HEK293 (cell line): ENCODE measurements around the gene AMER3.

Experiments
- CTCF ChIA-PET: fragments of 350-600 bp; formaldehyde crosslinking; extraction: SDS; loops from one replicate; lab custom pipeline; 2021; ENCODE audit warnings: antibody characterized with exemption; lab: Yijun Ruan, JAX
- POLR2A ChIA-PET: fragments of 300-600 bp; formaldehyde crosslinking; extraction: SDS; loops from one replicate; lab custom pipeline; 2020; ENCODE audit warnings: antibody characterized with exemption, inconsistent platforms; lab: Yijun Ruan, JAX
- H3K27ac ChIP-seq: fragments of 200-500 bp; sonication (Bioruptor generic); 2 replicates; pipeline ENCODE4 v1.5.1; 2014; ENCODE audit warnings: low read depth, low read length, control low read depth, inconsistent platforms; ENCODE audit errors: extremely low read depth
- H3K36me3 ChIP-seq, 2 experiments: fragments of 200-500 bp in 1 of 2; sonication (Bioruptor generic) in 1 of 2; 1 replicate in 1 of 2; 2 replicates in 1 of 2; pipeline ENCODE4 v1.5.1; 2014 to 2017; ENCODE audit warnings: inconsistent platforms in 2 of 2, low read length in 2 of 2; ENCODE audit not compliant: control insufficient read depth in 2 of 2, insufficient read depth in 1 of 2
- H3K4me1 ChIP-seq: fragments of 200-500 bp; sonication (Bioruptor generic); 2 replicates; pipeline ENCODE4 v1.5.1; 2014; ENCODE audit warnings: mild to moderate bottlenecking, low read length, inconsistent platforms; ENCODE audit not compliant: control insufficient read depth, insufficient read depth
- H3K4me3 ChIP-seq: 2 replicates; pipeline ENCODE4 v1.5.1; 2011; ENCODE audit warnings: low read depth, mild to moderate bottlenecking, control low read depth, low read length, moderate library complexity
- H3K9me3 ChIP-seq: fragments of 200-500 bp; sonication (Bioruptor generic); 2 replicates; pipeline ENCODE4 v1.5.1; 2014; ENCODE audit warnings: low read depth, low read length, inconsistent platforms; ENCODE audit not compliant: control insufficient read depth, insufficient read depth
- ZEB2 ChIP-seq: fragments of 450-650 bp; formaldehyde crosslinking; IDR thresholded peaks from 2 replicates; pipeline ENCODE4 v1.5.1; 2016; ENCODE audit warnings: missing biosample characterization, missing genetic modification characterization
- ZNF10 ChIP-seq: fragments of 450-650 bp; formaldehyde crosslinking; IDR thresholded peaks from 2 replicates; pipeline ENCODE4 v1.5.1; 2017; ENCODE audit warnings: missing biosample characterization, missing genetic modification characterization
- ZNF174 ChIP-seq: fragments of 450-650 bp; formaldehyde crosslinking; IDR thresholded peaks from 2 replicates; pipeline ENCODE4 v1.5.0; 2017; ENCODE audit warnings: missing biosample characterization, mild to moderate bottlenecking, missing genetic modification characterization
- ZNF292 ChIP-seq: fragments of 450-650 bp; formaldehyde crosslinking; IDR thresholded peaks from 2 replicates; pipeline ENCODE4 v1.5.1; 2016; ENCODE audit warnings: low read depth, missing biosample characterization, missing genetic modification characterization, borderline replicate concordance
- ZNF324 ChIP-seq: fragments of 450-650 bp; formaldehyde crosslinking; IDR thresholded peaks from 2 replicates; pipeline ENCODE4 v1.5.1; 2016; ENCODE audit warnings: missing biosample characterization, missing genetic modification characterization
- ZNF366 ChIP-seq: fragments of 450-650 bp; formaldehyde crosslinking; conservative IDR thresholded peaks from 2 replicates; pipeline ENCODE4 v1.5.1; 2016; ENCODE audit warnings: missing biosample characterization, missing genetic modification characterization
- ZNF423 ChIP-seq: fragments of 450-650 bp; formaldehyde crosslinking; IDR thresholded peaks from 2 replicates; pipeline ENCODE4 v1.5.1; 2016; ENCODE audit warnings: missing biosample characterization, missing genetic modification characterization
- ZNF426 ChIP-seq: fragments of 450-650 bp; formaldehyde crosslinking; IDR thresholded peaks from 2 replicates; pipeline ENCODE4 v1.5.1; 2017; ENCODE audit warnings: missing biosample characterization, missing genetic modification characterization, mild to moderate bottlenecking, inconsistent platforms, moderate library complexity
- ZNF777 ChIP-seq: fragments of 450-650 bp; formaldehyde crosslinking; IDR thresholded peaks from 2 replicates; pipeline ENCODE4 v1.5.1; 2017; ENCODE audit warnings: missing biosample characterization, missing genetic modification characterization, borderline replicate concordance
- TF ChIP-seq, protein P1 (sequence below): fragments of 450-650 bp; formaldehyde crosslinking; IDR thresholded peaks from 2 replicates; pipeline ENCODE4 v1.5.1; 2016; ENCODE audit warnings: missing biosample characterization, missing genetic modification characterization, borderline replicate concordance
- TF ChIP-seq, protein P2 (sequence below): fragments of 450-650 bp; formaldehyde crosslinking; IDR thresholded peaks from 2 replicates; pipeline ENCODE4 v1.5.1; 2017; ENCODE audit warnings: missing biosample characterization, missing genetic modification characterization
- TF ChIP-seq, protein P3 (sequence below): fragments of 450-650 bp; IDR thresholded peaks from 2 replicates; pipeline ENCODE4 v1.5.1; 2018; ENCODE audit warnings: missing biosample characterization, missing genetic modification characterization
- TF ChIP-seq, protein P4 (sequence below): fragments of 450-650 bp; formaldehyde crosslinking; IDR thresholded peaks from 2 replicates; pipeline ENCODE4 v1.5.1; 2016; ENCODE audit warnings: missing biosample characterization, missing genetic modification characterization
- TF ChIP-seq, protein P5 (sequence below): fragments of 450-650 bp; formaldehyde crosslinking; IDR thresholded peaks from 2 replicates; pipeline ENCODE4 v1.5.1; 2016; ENCODE audit warnings: missing biosample characterization, missing genetic modification characterization

Gene AMER3

DNA sequence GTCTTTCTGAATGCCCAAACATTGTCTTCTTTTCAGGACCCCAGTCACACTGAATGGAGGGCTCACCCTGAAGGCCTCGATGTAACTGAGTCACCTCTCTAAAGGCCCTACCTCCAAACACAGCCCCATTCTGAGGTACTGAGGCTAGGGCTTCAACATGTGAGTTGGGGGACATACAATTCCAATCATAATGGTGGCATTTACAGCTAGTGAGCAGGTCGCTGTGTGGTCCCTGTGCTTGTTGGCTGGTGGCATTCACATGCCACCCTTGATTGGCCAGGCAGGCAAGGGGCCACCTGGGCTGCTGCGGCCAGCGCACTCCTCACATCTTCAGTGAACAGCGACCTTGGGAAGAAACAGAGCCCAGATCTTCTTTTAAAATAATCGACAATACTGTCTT is 30.7 kb downstream of the AMER3 start (continued):
- TF ChIP-seq, protein P1, sequence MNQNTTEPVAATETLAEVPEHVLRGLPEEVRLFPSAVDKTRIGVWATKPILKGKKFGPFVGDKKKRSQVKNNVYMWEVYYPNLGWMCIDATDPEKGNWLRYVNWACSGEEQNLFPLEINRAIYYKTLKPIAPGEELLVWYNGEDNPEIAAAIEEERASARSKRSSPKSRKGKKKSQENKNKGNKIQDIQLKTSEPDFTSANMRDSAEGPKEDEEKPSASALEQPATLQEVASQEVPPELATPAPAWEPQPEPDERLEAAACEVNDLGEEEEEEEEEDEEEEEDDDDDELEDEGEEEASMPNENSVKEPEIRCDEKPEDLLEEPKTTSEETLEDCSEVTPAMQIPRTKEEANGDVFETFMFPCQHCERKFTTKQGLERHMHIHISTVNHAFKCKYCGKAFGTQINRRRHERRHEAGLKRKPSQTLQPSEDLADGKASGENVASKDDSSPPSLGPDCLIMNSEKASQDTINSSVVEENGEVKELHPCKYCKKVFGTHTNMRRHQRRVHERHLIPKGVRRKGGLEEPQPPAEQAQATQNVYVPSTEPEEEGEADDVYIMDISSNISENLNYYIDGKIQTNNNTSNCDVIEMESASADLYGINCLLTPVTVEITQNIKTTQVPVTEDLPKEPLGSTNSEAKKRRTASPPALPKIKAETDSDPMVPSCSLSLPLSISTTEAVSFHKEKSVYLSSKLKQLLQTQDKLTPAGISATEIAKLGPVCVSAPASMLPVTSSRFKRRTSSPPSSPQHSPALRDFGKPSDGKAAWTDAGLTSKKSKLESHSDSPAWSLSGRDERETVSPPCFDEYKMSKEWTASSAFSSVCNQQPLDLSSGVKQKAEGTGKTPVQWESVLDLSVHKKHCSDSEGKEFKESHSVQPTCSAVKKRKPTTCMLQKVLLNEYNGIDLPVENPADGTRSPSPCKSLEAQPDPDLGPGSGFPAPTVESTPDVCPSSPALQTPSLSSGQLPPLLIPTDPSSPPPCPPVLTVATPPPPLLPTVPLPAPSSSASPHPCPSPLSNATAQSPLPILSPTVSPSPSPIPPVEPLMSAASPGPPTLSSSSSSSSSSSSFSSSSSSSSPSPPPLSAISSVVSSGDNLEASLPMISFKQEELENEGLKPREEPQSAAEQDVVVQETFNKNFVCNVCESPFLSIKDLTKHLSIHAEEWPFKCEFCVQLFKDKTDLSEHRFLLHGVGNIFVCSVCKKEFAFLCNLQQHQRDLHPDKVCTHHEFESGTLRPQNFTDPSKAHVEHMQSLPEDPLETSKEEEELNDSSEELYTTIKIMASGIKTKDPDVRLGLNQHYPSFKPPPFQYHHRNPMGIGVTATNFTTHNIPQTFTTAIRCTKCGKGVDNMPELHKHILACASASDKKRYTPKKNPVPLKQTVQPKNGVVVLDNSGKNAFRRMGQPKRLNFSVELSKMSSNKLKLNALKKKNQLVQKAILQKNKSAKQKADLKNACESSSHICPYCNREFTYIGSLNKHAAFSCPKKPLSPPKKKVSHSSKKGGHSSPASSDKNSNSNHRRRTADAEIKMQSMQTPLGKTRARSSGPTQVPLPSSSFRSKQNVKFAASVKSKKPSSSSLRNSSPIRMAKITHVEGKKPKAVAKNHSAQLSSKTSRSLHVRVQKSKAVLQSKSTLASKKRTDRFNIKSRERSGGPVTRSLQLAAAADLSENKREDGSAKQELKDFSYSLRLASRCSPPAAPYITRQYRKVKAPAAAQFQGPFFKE (tag by site-specific recombination), result no peak
- TF ChIP-seq ZNF366 (tag by site-specific recombination) (no peak), ZNF426 (tag by site-specific recombination) (no peak), ZNF423 (no peak), ZNF777 (tag by site-specific recombination) (no peak), ZNF324 (tag by site-specific recombination) (no peak)
- TF ChIP-seq, protein P2, sequence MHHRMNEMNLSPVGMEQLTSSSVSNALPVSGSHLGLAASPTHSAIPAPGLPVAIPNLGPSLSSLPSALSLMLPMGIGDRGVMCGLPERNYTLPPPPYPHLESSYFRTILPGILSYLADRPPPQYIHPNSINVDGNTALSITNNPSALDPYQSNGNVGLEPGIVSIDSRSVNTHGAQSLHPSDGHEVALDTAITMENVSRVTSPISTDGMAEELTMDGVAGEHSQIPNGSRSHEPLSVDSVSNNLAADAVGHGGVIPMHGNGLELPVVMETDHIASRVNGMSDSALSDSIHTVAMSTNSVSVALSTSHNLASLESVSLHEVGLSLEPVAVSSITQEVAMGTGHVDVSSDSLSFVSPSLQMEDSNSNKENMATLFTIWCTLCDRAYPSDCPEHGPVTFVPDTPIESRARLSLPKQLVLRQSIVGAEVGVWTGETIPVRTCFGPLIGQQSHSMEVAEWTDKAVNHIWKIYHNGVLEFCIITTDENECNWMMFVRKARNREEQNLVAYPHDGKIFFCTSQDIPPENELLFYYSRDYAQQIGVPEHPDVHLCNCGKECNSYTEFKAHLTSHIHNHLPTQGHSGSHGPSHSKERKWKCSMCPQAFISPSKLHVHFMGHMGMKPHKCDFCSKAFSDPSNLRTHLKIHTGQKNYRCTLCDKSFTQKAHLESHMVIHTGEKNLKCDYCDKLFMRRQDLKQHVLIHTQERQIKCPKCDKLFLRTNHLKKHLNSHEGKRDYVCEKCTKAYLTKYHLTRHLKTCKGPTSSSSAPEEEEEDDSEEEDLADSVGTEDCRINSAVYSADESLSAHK (tag by site-specific recombination), result no peak

DNA sequence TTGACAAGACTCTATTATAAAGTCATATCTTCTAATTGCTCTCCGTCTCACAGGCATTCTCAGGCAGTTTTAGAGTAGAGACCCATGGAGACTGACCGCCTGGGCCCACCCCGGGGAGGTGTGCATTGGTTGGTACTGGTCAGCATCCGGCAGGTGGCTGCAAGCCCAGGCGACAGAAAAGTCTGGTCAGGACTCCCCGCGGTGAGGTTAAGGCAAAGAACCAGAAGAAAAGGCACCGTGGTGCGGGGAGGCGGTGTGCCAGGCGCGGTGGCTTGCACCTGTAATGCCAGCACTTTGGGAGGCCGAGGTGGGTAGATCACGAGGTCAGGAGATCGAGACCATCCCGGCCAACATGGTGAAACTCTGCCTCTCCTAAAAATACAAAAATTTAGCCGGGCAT is 32.5 kb downstream of the AMER3 start:
- CTCF ChIA-PET, result no interaction called here
- no peaks in the 10 kb centered on the region for H3K9me3 ChIP-seq
- no peak overlapping the region for H3K27ac ChIP-seq
- TF ChIP-seq ZNF174 (tag by site-specific recombination), result no peak
- TF ChIP-seq, protein P3, sequence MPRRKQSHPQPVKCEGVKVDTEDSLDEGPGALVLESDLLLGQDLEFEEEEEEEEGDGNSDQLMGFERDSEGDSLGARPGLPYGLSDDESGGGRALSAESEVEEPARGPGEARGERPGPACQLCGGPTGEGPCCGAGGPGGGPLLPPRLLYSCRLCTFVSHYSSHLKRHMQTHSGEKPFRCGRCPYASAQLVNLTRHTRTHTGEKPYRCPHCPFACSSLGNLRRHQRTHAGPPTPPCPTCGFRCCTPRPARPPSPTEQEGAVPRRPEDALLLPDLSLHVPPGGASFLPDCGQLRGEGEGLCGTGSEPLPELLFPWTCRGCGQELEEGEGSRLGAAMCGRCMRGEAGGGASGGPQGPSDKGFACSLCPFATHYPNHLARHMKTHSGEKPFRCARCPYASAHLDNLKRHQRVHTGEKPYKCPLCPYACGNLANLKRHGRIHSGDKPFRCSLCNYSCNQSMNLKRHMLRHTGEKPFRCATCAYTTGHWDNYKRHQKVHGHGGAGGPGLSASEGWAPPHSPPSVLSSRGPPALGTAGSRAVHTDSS, result no peak
- no peak for TF ChIP-seq ZNF292 (tag by site-specific recombination)
- TF ChIP-seq ZNF10, result no peak
- TF ChIP-seq, protein P4, sequence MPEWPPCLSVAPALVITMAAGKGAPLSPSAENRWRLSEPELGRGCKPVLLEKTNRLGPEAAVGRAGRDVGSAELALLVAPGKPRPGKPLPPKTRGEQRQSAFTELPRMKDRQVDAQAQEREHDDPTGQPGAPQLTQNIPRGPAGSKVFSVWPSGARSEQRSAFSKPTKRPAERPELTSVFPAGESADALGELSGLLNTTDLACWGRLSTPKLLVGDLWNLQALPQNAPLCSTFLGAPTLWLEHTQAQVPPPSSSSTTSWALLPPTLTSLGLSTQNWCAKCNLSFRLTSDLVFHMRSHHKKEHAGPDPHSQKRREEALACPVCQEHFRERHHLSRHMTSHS, result no peak
- TF ChIP-seq ZEB2 (tag by site-specific recombination), result no peak
- TF ChIP-seq, protein P5, sequence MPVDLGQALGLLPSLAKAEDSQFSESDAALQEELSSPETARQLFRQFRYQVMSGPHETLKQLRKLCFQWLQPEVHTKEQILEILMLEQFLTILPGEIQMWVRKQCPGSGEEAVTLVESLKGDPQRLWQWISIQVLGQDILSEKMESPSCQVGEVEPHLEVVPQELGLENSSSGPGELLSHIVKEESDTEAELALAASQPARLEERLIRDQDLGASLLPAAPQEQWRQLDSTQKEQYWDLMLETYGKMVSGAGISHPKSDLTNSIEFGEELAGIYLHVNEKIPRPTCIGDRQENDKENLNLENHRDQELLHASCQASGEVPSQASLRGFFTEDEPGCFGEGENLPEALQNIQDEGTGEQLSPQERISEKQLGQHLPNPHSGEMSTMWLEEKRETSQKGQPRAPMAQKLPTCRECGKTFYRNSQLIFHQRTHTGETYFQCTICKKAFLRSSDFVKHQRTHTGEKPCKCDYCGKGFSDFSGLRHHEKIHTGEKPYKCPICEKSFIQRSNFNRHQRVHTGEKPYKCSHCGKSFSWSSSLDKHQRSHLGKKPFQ (tag by site-specific recombination), result no peak
- H3K36me3 ChIP-seq, result no peaks in the 10 kb centered on the region
- no peak overlapping the region for H3K4me3 ChIP-seq
- no peaks in the 10 kb centered on the region for H3K4me1 ChIP-seq
- POLR2A ChIA-PET, result no interaction called here
